ENCODE results near the gene RRN3. TPM values are rescaled to one million over a fixed set of nuclear protein-coding genes. Genes with fewer than 3 reads are reported as not detected.
"Not testable (repeated sequence)": the region's sequence is repeated elsewhere in the genome, so short reads cannot be mapped to it uniquely, and the experiment has no call there.

RRN3 gene
- total RNA-seq, 1 donor from 2014 or later: 24.2 TPM

GRCh38 chr16:15057681-15058417, 36.2 kb downstream of the RRN3 start:
- no peak for DNase-seq
- intact Hi-C loops (cut with DNase I): no loop called here
- no peak for ATAC-seq (ENCODE audit: poor library complexity)

- ATAC-seq (ENCODE audit: poor library complexity) (peak; percentile 31), DNase-seq (peak; percentile 75)
- intact Hi-C loops (cut with DNase I): no loop called here
Measured at GRCh38 chr16:15055141-15056053, 38.7 kb downstream of the RRN3 start.

- ATAC-seq (ENCODE audit: poor library complexity): no peak
- intact Hi-C loops (cut with DNase I): no loop called here
- DNase-seq: no peak
Measured at GRCh38 chr16:15054357-15055140, 39.5 kb downstream of the RRN3 start.

GRCh38 chr16:15053904-15054303, 40.2 kb downstream of the RRN3 start:
- no peak for ATAC-seq (ENCODE audit: poor library complexity)
- intact Hi-C loops (cut with DNase I): no loop called here
- DNase-seq: peak; percentile 51

GRCh38 chr16:15052747-15053476, 41.2 kb downstream of the RRN3 start:
- DNase-seq: peak; percentile 54
- ATAC-seq (ENCODE audit: poor library complexity): no peak
- intact Hi-C loops (cut with DNase I): no loop called here

- intact Hi-C loops (cut with DNase I): no loop called here
- no peak for ATAC-seq (ENCODE audit: poor library complexity)
- DNase-seq: no peak
Measured at GRCh38 chr16:15051387-15051951, 42.6 kb downstream of the RRN3 start.

GRCh38 chr16:15050440-15050839, 43.6 kb downstream of the RRN3 start:
- DNase-seq; ATAC-seq (ENCODE audit: poor library complexity); intact Hi-C loops (cut with DNase I): not testable (repeated sequence)

GRCh38 chr16:15049581-15050180, 44.4 kb downstream of the RRN3 start:
- DNase-seq (no peak), ATAC-seq (ENCODE audit: poor library complexity) (no peak)
- intact Hi-C loops (cut with DNase I): no loop called here

- intact Hi-C loops (cut with DNase I): no loop called here
- no peak for DNase-seq
Measured at GRCh38 chr16:15046692-15047376, 47.2 kb downstream of the RRN3 start.

GRCh38 chr16:15045270-15045669, 48.8 kb downstream of the RRN3 start:
- ATAC-seq (ENCODE audit: poor library complexity); intact Hi-C loops (cut with DNase I); DNase-seq: not testable (repeated sequence)

More at GRCh38 chr16:15046692-15047376, 47.2 kb downstream of the RRN3 start:
- no peak for ATAC-seq (ENCODE audit: poor library complexity)

- intact Hi-C loops (cut with DNase I): no loop called here
- ATAC-seq (ENCODE audit: poor library complexity): no peak
Measured at GRCh38 chr16:15044286-15044685, 49.8 kb downstream of the RRN3 start.

GRCh38 chr16:15043344-15043743, 50.7 kb downstream of the RRN3 start:
- no peak for DNase-seq
- intact Hi-C loops (cut with DNase I): no loop called here
- ATAC-seq (ENCODE audit: poor library complexity): no peak

More at GRCh38 chr16:15044286-15044685, 49.8 kb downstream of the RRN3 start:
- DNase-seq: no peak

- ATAC-seq (ENCODE audit: poor library complexity) (peak; percentile 96), DNase-seq (peak; percentile 92)
- intact Hi-C loops (cut with DNase I): no loop called here
Measured at GRCh38 chr16:15041271-15042004, 52.6 kb downstream of the RRN3 start.

GRCh38 chr16:15038689-15039088, 55.4 kb downstream of the RRN3 start:
- intact Hi-C loops (cut with DNase I): no loop called here
- no peak for ATAC-seq (ENCODE audit: poor library complexity)

GRCh38 chr16:15037745-15038144, 56.3 kb downstream of the RRN3 start:
- DNase-seq (no peak), ATAC-seq (ENCODE audit: poor library complexity) (no peak)
- intact Hi-C loops (cut with DNase I): no loop called here

More at GRCh38 chr16:15038689-15039088, 55.4 kb downstream of the RRN3 start:
- DNase-seq: no peak

GRCh38 chr16:15037003-15037402, 57.1 kb downstream of the RRN3 start:
- DNase-seq (no peak), ATAC-seq (ENCODE audit: poor library complexity) (no peak)
- intact Hi-C loops (cut with DNase I): no loop called here

All from Right ventricle myocardium superior (tissue), 1 donor.